Astrocyte (in vitro differentiated cells and primary cell): ENCODE measurements around the gene FUBP3. TPM values are rescaled to one million over a fixed set of nuclear protein-coding genes. Genes with fewer than 3 reads are reported as not detected.

Experiments used
- DNase-seq: peaks from one replicate; pipeline ENCODE4 v3.0.0-alpha.2; 2010; ENCODE audit warnings: low read depth
- FAIRE-seq: peaks from 2 replicates; lab custom pipeline; 2011; peaks lifted over from hg19 to GRCh38; lab: Jason Lieb, UNC
- H2AFZ ChIP-seq: 2 replicates; pipeline ENCODE4 v1.6.0; 2012; ENCODE audit warnings: low read depth, low read length, inconsistent platforms
- H3K27ac ChIP-seq: 2 replicates; pipeline ENCODE4 v1.5.1; 2011; ENCODE audit warnings: low read depth, low read length, inconsistent platforms
- H3K27me3 ChIP-seq: 2 replicates; pipeline ENCODE4 v1.6.0; 2011; ENCODE audit warnings: low read length, inconsistent platforms; ENCODE audit not compliant: insufficient read depth
- H3K36me3 ChIP-seq: 2 replicates; pipeline ENCODE4 v1.5.1; 2011; ENCODE audit warnings: low read length, inconsistent platforms; ENCODE audit not compliant: insufficient read depth
- H3K4me1 ChIP-seq: 2 replicates; pipeline ENCODE4 v1.5.1; 2011; ENCODE audit warnings: low read length, inconsistent platforms; ENCODE audit not compliant: insufficient read depth
- H3K4me2 ChIP-seq: 2 replicates; pipeline ENCODE4 v1.6.0; 2012; ENCODE audit warnings: low read length, inconsistent platforms
- H3K4me3 ChIP-seq: 2 replicates; pipeline ENCODE4 v1.5.1; 2011; ENCODE audit warnings: low read depth, mild to moderate bottlenecking, low read length, inconsistent platforms; ENCODE audit not compliant: insufficient read depth
- H3K79me2 ChIP-seq: 2 replicates; pipeline ENCODE4 v1.6.0; 2012; ENCODE audit warnings: mild to moderate bottlenecking, low read length, inconsistent platforms; ENCODE audit not compliant: insufficient read depth
- H3K9ac ChIP-seq: 2 replicates; pipeline ENCODE4 v1.6.0; 2012; ENCODE audit warnings: mild to moderate bottlenecking, low read length, inconsistent platforms
- H3K9me3 ChIP-seq: 2 replicates; pipeline ENCODE4 v1.5.1; 2012; ENCODE audit warnings: low read depth, mild to moderate bottlenecking, low read length, inconsistent platforms; ENCODE audit not compliant: insufficient read depth
- H4K20me1 ChIP-seq: 2 replicates; pipeline ENCODE4 v1.6.0; 2012; ENCODE audit warnings: low read length, inconsistent platforms; ENCODE audit not compliant: insufficient read depth
- H3K27ac Mint-ChIP-seq: one replicate; pipeline ENCODE4 v1.8.0; 2021; ENCODE audit warnings: mild to moderate bottlenecking, mixed read lengths; ENCODE audit not compliant: unreplicated experiment
- H3K27me3 Mint-ChIP-seq: one replicate; pipeline ENCODE4 v1.8.0; 2021; ENCODE audit warnings: low read depth, mixed read lengths; ENCODE audit not compliant: unreplicated experiment
- H3K36me3 Mint-ChIP-seq: one replicate; pipeline ENCODE4 v1.8.0; 2021; ENCODE audit warnings: low read depth, mixed read lengths; ENCODE audit not compliant: unreplicated experiment
- H3K4me1 Mint-ChIP-seq: one replicate; pipeline ENCODE4 v1.8.0; 2021; ENCODE audit warnings: low read depth, mixed read lengths; ENCODE audit not compliant: unreplicated experiment
- H3K4me3 Mint-ChIP-seq: one replicate; pipeline ENCODE4 v1.8.0; 2021; ENCODE audit warnings: mild to moderate bottlenecking, moderate library complexity, mixed read lengths; ENCODE audit not compliant: unreplicated experiment
- H3K9me3 Mint-ChIP-seq: one replicate; pipeline ENCODE4 v1.8.0; 2021; ENCODE audit warnings: mild to moderate bottlenecking, mixed read lengths; ENCODE audit not compliant: unreplicated experiment
- CTCF ChIP-seq: IDR thresholded peaks from 2 replicates; pipeline ENCODE4 v1.5.1; 2011; ENCODE audit warnings: low read depth, mild to moderate bottlenecking, inconsistent platforms, low read length, moderate library complexity; ENCODE audit not compliant: insufficient read depth
- EZH2 ChIP-seq: IDR thresholded peaks from 2 replicates; pipeline ENCODE4 v1.6.1; 2012; ENCODE audit warnings: mild to moderate bottlenecking, low read length, inconsistent platforms; ENCODE audit not compliant: insufficient read depth
- total RNA-seq: library from RNA; stranded (reverse); gene quantifications from 2 replicates; pipeline ENCODE4 v1.2.1, GENCODE V29; 2021

The FUBP3 gene
- total RNA-seq, 1 donor from 2014 or later, result 64.6 TPM

GRCh38 chr9:130583271-130583670, 3.9 kb downstream of the FUBP3 start:
- H3K4me2 ChIP-seq, result no peak overlapping the region
- H4K20me1 ChIP-seq, result peaks cover 80% of the 10 kb centered on the region
- DNase-seq (no peak), FAIRE-seq (no peak)
- H3K4me3 ChIP-seq, result no peak overlapping the region
- no peak overlapping the region for H2AFZ ChIP-seq
- Mint-ChIP-seq H3K4me3 (no peak overlapping the region), H3K9me3 (no peaks in the 10 kb centered on the region), H3K4me1 (peaks cover 15% of the 10 kb centered on the region), H3K27ac (no peak overlapping the region), H3K36me3 (peaks cover 2% of the 10 kb centered on the region), H3K27me3 (no peaks in the 10 kb centered on the region)
- no peak overlapping the region for H3K27ac ChIP-seq
- H3K79me2 ChIP-seq, result peaks cover 89% of the 10 kb centered on the region
- peaks cover 15% of the 10 kb centered on the region for H3K4me1 ChIP-seq
- H3K27me3 ChIP-seq, result no peaks in the 10 kb centered on the region
- H3K9ac ChIP-seq, result no peak overlapping the region
- peaks cover 8% of the 10 kb centered on the region for H3K36me3 ChIP-seq
- TF ChIP-seq EZH2, result no peak
- no peak for TF ChIP-seq CTCF
- no peaks in the 10 kb centered on the region for H3K9me3 ChIP-seq

DNA sequence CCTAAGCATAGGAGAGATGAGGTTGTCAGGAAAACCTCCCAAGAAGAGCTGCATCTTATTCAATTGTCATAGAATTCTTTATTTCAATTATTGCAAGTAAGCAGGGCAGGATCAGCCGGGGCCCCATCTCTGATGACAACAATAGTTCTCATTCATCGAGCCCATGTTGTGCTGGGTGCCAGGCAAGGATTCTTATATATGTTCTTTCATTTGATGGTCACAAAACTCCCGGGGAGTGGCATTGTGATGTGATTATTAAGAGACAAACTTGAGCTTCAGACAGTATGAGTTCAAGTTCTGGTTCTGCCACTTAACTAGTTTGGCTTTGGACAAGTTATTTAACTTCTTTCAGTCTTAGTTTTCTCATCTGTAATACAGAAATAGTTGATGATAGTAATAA, 8.5 kb downstream of the FUBP3 start:
- no peak overlapping the region for H3K4me2 ChIP-seq
- H3K27me3 ChIP-seq, result no peaks in the 10 kb centered on the region
- Mint-ChIP-seq H3K36me3 (no peaks in the 10 kb centered on the region), H3K27me3 (no peaks in the 10 kb centered on the region), H3K27ac (no peak overlapping the region), H3K4me3 (no peak overlapping the region), H3K4me1 (no peaks in the 10 kb centered on the region), H3K9me3 (no peaks in the 10 kb centered on the region)
- H3K27ac ChIP-seq, result no peak overlapping the region
- H3K4me1 ChIP-seq, result no peaks in the 10 kb centered on the region
- no peak overlapping the region for H3K4me3 ChIP-seq
- no peak for FAIRE-seq
- H3K79me2 ChIP-seq, result peaks cover 95% of the 10 kb centered on the region
- H2AFZ ChIP-seq, result no peak overlapping the region
- no peak for DNase-seq
- TF ChIP-seq CTCF (no peak), EZH2 (no peak)
- H3K9me3 ChIP-seq, result no peaks in the 10 kb centered on the region
- H3K36me3 ChIP-seq, result peaks cover 5% of the 10 kb centered on the region
- H4K20me1 ChIP-seq, result peaks cover 87% of the 10 kb centered on the region
- H3K9ac ChIP-seq, result no peak overlapping the region

- DNase-seq (no peak), FAIRE-seq (no peak)
- H3K4me1 ChIP-seq, result no peaks in the 10 kb centered on the region
- H2AFZ ChIP-seq, result no peak overlapping the region
- TF ChIP-seq CTCF, result no peak
- TF ChIP-seq EZH2, result no peak
- H3K9ac ChIP-seq, result no peak overlapping the region
- H3K4me3 ChIP-seq, result no peak overlapping the region
- H3K79me2 ChIP-seq, result peaks cover 95% of the 10 kb centered on the region
- no peak overlapping the region for H3K27ac ChIP-seq
- no peaks in the 10 kb centered on the region for H3K27me3 Mint-ChIP-seq
- no peaks in the 10 kb centered on the region for H3K36me3 Mint-ChIP-seq
- no peaks in the 10 kb centered on the region for H3K9me3 ChIP-seq
- H3K36me3 ChIP-seq, result peaks cover 5% of the 10 kb centered on the region
- H3K27ac Mint-ChIP-seq, result no peak overlapping the region
- H3K9me3 Mint-ChIP-seq, result no peaks in the 10 kb centered on the region
- H3K4me2 ChIP-seq, result no peak overlapping the region
- no peaks in the 10 kb centered on the region for H3K4me1 Mint-ChIP-seq
- no peaks in the 10 kb centered on the region for H3K27me3 ChIP-seq
- peaks cover 87% of the 10 kb centered on the region for H4K20me1 ChIP-seq
- H3K4me3 Mint-ChIP-seq, result no peak overlapping the region
Measured at GRCh38 chr9:130588416-130588815, 9.0 kb downstream of the FUBP3 start.
